NCI-H2227 (cell line): Measurements from ENCODE around the gene RABGAP1L.
A peak's percentile ranks its signal among the peaks of the same experiment; 100 is the strongest.
"Not testable (repeated sequence)": the region's sequence is repeated elsewhere in the genome, so short reads cannot be mapped to it uniquely, and the experiment has no call there.

ENCODE experiments used
- DNase-seq: peaks from one replicate; lab custom pipeline; 2025; ENCODE audit not compliant: unreplicated experiment; lab: John Stamatoyannopoulos, UW

The RABGAP1L gene

DNA sequence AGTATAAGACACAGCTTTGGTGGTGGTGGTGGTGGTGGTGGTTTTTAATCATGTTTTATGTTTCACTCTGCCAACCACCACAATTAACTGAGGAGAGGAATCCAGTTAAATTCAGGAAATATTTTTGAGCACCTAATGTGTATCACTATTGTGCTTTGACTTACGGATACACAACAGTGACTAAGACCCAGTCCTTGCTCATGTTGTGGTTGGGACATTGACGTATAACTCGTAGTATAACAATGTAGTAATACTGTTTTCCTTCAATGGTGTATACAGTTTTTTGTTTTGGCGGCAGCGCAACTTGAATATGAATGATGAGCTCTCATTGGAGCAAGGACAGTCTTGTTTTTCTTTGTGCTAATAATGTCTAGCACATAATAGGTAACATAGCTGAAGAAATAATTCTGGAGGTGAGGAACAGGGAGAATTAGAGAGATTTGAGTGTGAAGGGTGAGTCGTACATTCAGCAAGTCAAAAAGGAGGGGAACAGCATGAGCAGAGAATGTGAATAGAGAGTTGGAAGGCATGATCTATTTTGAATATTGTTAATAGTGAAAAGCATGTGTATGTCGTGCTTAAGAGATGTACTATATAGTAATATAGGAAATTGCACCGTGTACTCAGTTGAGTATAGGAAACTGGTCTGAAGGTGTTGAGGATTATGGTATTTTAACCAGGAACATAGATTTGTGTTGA lies 845.9 kb downstream of the RABGAP1L start:
- no peak for DNase-seq

- DNase-seq = no peak
These were observed 850.2 kb downstream of the RABGAP1L start for GRCh38 chr1:175009532-175009931.

GRCh38 chr1:175013445-175013844 lies 854.1 kb downstream of the RABGAP1L start:
- DNase-seq = no peak

DNA sequence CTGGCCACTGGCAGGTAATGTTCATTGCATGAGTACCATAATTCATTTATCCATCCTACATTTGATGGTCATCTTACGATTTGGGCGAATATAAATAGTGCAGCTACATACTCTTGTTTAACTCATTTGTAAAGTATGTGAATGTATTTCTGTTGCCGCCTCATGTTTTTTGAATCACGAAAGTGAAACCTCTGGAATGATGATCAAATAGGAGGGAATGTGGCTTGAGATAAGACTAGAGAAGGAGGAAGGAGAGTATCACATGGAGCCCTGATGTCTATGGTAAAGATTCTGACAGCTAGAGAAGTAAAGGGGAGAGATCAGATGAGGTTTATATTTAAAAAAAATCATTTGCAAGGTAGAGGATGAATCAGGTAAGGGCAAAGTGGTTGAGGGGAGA lies 855.9 kb downstream of the RABGAP1L start:
- no peak for DNase-seq

DNA sequence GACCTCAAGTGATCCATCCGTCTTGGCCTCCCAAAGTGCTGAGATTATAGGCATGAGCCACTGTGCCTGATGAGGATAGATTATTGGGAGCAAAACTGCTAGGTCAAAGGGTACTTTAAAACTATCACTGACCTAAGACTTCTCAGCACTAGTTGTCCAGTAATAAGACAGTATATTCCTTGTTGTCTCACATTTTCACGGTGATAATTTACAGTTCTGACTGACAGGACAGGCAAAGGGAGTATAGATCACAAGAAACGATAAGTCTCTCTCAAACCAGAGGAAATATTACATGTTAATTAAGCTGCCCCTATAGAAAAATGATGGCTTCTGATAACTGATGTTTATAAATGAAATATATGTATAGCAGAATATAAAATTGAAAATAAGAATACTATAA lies 860.2 kb downstream of the RABGAP1L start:
- DNase-seq = no peak

DNA sequence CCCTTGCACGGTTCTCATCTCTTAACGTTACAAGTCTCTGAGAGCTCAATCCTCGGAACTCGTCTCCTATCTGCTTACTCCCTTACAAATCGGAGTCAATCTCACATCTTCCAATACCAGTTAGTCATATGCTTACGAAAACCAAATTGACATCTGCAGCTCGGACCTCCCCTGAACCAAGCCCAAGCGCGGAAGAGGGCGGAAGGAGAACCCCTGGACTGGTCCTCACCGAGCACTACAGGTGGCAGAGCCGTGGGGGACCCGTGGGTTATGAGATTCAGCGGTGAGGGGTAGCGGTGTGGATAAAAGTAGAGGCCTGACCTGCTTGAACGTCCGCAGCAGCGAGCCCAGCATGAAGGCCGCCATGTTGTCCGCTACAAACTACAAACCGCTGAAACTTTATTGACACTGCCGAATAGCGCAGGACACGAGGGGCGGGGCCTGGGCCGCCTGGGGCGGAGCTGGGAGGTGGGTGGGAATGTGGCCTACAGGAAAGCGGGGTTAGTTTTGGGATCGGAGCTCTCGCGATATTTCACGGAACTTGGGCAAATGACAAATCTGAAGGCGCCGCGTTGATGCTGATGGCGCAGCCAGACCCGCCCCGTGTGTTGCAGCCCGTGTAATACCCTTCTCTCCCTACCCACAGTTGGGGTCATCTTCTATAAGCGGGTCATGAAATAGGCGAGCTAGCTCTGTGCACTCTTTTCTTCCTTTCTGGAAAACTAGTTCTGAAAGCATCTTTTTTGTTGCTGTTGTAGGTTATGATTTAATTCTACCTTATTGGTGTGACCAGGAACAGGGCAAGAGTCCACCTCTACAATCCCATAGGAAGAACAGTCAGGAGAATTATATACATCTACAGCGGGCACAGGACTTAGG lies 864.0 kb downstream of the RABGAP1L start, which contains the start of gene MRPS14:
Gene MRPS14 (minus strand): TSS at position 383 of the 879 bp plus-strand sequence. CDS start 17 bp downstream, at position 366.
- DNase-seq = peak; percentile 99

DNA sequence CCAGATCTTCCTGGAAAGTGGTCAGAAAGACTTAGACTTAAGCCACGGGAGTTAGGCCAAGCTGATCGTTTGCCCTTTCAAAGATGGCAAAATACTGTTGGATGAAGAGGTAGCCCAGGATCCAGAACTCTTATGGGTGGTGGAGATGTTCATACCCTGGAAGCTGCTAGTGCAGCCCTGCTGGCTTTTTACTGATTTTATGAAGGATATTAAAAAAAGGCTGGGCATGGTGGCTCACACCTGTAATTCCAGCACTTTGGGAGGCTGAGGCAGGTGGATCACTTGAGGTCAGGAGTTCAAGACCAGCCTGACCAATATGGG lies 864.6 kb downstream of the RABGAP1L start:
- peak; percentile 58 for DNase-seq

- no peak for DNase-seq
These were observed 865.5 kb downstream of the RABGAP1L start for GRCh38 chr1:175024773-175025172.

DNA sequence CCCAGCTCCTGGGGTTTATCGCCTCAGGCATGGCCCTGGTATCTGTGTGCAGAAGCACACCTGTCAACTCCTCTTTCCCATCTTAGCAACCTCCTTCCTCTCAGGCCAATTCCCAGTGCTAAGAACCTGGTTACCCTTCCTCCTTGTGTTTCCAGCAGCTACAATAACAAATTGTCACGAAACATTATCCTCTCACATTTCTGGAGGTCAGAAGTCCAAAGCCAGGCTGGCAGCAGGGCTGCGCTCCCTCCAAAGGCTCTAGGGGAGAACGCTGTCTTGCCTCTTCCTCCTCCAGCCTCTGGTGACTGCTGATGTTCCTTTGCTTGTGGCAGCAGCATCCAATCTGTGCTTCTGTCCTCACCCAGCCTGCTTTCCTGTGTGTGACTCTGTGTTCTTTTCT lies 874.6 kb downstream of the RABGAP1L start:
- no peak for DNase-seq

DNA sequence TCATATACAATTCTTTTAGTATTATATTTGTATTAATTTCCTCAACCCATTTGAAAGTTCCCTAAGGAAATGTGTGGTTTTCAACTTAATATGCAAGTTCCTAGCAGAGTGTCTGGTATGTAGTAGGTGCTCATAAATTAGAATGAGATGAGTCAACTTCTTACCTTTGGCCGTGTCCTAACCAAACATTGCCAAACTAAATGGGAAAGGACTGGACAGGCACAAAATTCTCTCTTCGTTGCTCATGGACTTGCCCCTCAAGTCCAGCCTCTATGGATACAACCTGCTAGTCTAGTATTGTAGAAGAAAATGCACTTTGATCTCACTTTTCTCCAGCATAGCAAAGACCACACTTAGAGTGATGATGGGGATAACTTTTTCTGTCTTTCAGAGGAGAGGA lies 875.5 kb downstream of the RABGAP1L start:
- no peak for DNase-seq

- no peak for DNase-seq
These were observed 876.5 kb downstream of the RABGAP1L start for GRCh38 chr1:175035865-175036264.

DNA sequence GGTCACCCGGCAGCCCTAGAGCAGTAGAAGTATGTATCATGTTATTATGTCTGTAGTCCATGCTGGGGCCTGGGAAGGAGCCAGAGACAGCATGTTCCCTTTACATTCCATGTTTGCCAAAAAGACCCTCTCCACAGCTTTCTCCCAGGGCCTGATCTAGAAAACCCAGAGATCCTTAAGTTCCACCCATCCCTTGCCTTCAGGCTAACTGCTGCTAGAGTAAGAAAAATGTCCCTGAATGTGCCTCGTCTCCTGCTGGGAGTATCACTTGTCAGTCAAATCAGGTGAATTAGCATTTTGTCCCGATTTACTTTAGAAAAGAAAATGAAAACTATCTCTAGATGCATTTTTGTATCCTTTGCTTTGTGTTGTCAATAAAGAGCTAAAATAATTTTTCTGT lies 877.2 kb downstream of the RABGAP1L start:
- no peak for DNase-seq

- no peak for DNase-seq
These were observed 878.1 kb downstream of the RABGAP1L start for GRCh38 chr1:175037416-175037815.

DNA sequence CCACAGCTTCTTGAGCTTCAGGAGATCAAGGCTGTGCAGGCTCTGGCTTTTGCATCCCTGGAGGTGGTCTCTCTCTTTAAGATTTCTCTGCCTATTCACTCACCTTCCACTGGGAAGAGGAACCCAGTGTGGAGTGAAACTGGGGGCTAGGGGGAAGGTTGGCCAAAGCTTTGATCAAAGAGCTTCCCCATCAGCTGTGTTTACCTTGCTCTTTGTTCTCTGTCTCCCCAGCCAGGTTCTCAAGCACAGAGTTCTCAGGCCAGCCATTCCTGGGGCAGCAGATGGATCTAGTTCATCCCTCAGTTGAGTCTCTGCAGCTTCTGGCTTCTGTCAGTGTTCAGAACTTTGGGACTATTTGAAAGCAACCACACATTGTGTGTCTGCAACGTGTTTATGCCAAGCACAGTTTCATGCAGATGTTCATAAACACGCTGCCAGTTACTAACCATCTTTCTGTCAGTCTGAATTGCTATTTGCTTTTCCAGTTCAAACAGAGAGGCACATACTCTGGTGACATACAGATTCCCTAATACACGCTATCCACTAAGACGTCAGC lies 881.1 kb downstream of the RABGAP1L start:
- DNase-seq = no peak

- no peak for DNase-seq
These were observed 883.3 kb downstream of the RABGAP1L start for GRCh38 chr1:175042650-175043049.

DNA sequence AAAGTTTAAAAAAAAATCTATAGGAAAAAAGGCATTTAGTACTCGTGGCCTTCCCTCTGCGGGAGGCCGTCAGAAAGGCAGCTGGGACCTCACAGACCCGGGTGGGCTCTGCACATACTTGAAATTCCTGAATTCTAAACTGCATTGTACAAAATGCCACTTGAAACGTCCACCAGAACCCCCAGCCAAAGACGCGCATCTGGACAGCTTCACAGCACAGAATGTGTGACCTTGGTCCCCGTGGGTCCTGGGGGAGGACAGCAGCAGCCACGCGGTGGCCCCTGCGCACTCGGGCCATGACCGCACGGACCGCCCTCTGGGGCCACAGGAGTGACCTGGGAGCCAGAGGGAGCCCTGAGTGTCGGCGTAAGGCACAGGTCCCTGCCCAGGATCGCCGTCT lies 884.5 kb downstream of the RABGAP1L start:
- DNase-seq = no peak

- not testable (repeated sequence) for DNase-seq
These were observed 885.3 kb downstream of the RABGAP1L start for GRCh38 chr1:175044591-175044990.
